AG04449 (cell line): ENCODE results near the gene VPS52.

Source experiments
- CTCF ChIA-PET: fragments of 350-600 bp; formaldehyde crosslinking; extraction: SDS; loops from one replicate; lab custom pipeline; 2021; ENCODE audit warnings: antibody characterized with exemption; lab: Yijun Ruan, JAX
- POLR2A ChIA-PET: fragments of 400-600, 350-600 bp; formaldehyde crosslinking; extraction: SDS; loops from one replicate; lab custom pipeline; 2020; ENCODE audit warnings: antibody characterized with exemption, inconsistent platforms; lab: Yijun Ruan, JAX
- DNase-seq: peaks from one replicate; pipeline ENCODE4 v3.0.0-alpha.2; 2010; ENCODE audit warnings: low read depth, low spot score
- H3K4me3 ChIP-seq: 2 replicates; pipeline ENCODE4 v1.5.1; 2011; ENCODE audit warnings: low read depth, mild to moderate bottlenecking, control low read depth, low read length
- TF ChIP-seq, protein P1 (sequence below): IDR thresholded peaks from one replicate; pipeline ENCODE4 v1.5.1; 2011; ENCODE audit warnings: mild to moderate bottlenecking, moderate library complexity, low read length, control low read depth, inconsistent platforms; ENCODE audit not compliant: insufficient read depth; ENCODE audit errors: missing control alignments

Gene VPS52

DNA sequence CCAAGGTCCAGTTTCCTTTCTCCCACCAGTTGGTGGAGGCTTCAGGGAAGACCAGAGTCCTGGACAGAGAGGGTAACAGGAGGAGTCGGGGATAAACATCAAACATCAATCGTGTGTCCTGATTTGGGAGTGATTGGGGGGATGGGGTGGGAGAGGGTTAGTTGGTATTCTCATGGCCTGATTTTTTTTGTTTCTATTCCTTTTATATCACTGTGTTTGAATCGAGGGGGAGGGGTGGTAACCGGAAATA, 67.6 kb downstream of the VPS52 start:
- DNase-seq, result no peak
- ChIA-PET CTCF (interaction anchor here (0.6 kb wide), 1 partner anchor 44 kb away, joined by 3 read pairs; no protein-coding TSS in a partner anchor), POLR2A (interaction anchor here (0.7 to 1.0 kb wide), 5 partner anchors 10 to 232 kb away, joined by 3 to 5 read pairs (median 4); partner anchors contain the start of gene B3GALT4)
- H3K4me3 ChIP-seq, result peak overlapping the region; percentile 70
- TF ChIP-seq, protein P1, sequence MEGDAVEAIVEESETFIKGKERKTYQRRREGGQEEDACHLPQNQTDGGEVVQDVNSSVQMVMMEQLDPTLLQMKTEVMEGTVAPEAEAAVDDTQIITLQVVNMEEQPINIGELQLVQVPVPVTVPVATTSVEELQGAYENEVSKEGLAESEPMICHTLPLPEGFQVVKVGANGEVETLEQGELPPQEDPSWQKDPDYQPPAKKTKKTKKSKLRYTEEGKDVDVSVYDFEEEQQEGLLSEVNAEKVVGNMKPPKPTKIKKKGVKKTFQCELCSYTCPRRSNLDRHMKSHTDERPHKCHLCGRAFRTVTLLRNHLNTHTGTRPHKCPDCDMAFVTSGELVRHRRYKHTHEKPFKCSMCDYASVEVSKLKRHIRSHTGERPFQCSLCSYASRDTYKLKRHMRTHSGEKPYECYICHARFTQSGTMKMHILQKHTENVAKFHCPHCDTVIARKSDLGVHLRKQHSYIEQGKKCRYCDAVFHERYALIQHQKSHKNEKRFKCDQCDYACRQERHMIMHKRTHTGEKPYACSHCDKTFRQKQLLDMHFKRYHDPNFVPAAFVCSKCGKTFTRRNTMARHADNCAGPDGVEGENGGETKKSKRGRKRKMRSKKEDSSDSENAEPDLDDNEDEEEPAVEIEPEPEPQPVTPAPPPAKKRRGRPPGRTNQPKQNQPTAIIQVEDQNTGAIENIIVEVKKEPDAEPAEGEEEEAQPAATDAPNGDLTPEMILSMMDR, result no peak

DNA sequence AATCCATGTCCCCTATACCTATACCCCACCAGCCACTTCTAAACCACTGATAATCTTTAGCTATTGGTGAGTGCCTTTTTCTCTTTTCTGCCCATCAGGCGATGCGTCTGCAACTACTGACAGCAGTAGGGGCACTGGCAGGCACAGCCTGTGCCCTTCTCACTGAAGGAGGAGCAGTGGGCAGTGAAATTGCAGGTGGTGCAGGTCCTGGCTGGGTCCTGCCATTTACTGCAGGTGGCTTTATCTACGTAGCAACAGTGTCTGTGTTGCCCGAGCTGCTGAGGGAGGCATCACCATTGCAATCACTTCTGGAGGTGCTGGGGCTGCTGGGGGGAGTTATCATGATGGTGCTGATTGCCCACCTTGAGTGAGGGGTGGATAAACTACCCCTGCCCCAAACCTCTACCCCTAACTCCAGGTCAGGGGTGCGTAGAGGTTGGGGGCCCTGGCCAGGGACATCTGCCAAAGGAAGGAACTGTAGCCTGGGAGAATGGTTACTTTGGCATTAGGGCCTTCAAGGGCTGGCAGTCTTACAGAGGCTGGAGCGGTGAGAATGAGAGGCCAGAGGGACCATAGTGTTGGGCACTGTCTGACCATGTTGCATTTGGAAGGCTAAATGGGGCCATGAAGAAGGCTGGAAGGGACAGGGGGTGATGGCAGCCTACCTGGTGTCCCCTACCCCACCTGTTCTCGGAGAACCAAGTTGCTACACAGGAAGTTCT, 68.1 kb downstream of the VPS52 start:
- POLR2A ChIA-PET, result no interaction called here
- no peak for DNase-seq
- H3K4me3 ChIP-seq, result peak overlapping the region; percentile 18
- CTCF ChIA-PET, result interaction anchor here (1.2 kb wide), 2 partner anchors 41 to 44 kb away, joined by 3 to 4 read pairs; no protein-coding TSS in a partner anchor
- TF ChIP-seq, protein P1, result no peak

DNA sequence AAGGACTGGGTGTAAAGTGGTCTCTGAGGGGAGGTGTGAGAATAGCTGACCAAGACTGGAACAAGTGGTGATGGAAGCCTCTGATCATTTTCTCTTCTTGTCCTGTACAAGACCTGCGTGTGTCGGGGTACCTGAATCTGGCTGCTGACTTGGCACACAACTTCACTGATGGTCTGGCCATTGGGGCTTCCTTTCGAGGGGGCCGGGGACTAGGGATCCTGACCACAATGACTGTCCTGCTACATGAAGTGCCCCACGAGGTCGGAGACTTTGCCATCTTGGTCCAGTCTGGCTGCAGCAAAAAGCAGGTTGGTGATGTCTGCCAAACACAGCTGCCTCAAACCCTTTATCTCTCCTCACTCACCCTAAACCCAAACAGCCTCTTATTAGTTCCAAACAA, 68.9 kb downstream of the VPS52 start:
- ChIA-PET CTCF (interaction anchor here (1.2 kb wide), 2 partner anchors 42 to 45 kb away, joined by 3 to 4 read pairs; no protein-coding TSS in a partner anchor), POLR2A (no interaction called here)

DNA sequence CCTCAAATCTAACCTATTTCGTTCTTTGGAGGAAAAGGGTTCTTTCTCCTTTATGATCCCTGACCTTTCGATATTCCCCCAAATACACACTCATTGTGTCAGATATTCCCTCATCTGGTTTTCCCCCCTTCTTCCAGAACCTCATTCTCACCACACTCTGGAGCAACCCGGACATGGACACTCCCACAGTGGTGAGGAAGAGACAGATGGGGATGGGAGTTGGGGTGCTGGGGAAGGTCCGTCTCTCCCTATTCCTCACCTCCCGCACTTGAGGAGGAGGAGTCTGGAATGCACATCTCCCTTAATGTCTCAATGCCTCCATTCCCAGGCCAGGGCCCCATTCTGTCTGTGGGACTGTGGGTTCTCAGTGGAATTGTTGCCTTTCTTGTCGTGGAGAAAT, 69.7 kb downstream of the VPS52 start:
- peak overlapping the region; percentile 72 for H3K4me3 ChIP-seq
- ChIA-PET POLR2A (no interaction called here), CTCF (no interaction called here)
- TF ChIP-seq, protein P1, result no peak
- DNase-seq, result no peak

More for the DNA sequence above, 68.9 kb downstream of the VPS52 start:
- no peak overlapping the region for H3K4me3 ChIP-seq
- no peak for DNase-seq
- TF ChIP-seq, protein P1, result no peak

DNA sequence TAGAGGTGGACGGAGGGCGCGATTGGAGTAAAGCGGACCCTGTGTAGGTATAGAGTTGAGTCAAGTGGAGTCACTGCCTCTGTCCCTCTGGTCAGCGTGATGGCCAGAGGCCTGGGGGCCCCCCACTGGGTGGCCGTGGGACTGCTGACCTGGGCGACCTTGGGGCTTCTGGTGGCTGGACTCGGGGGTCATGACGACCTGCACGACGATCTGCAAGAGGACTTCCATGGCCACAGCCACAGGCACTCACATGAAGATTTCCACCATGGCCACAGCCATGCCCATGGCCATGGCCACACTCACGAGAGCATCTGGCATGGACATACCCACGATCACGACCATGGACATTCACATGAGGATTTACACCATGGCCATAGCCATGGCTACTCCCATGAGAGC, 70.5 kb downstream of the VPS52 start:
- ChIA-PET CTCF (no interaction called here), POLR2A (no interaction called here)
- peak overlapping the region; percentile 72 for H3K4me3 ChIP-seq
- no peak for DNase-seq
- TF ChIP-seq, protein P1, result no peak
